ENCODE data around the gene INTS1. TPM values are rescaled to one million over a fixed set of nuclear protein-coding genes. Genes with fewer than 3 reads are reported as not detected.

Gene INTS1
- total RNA-seq, 1 experiment from 2014 or later, result 34.2 TPM

DNA sequence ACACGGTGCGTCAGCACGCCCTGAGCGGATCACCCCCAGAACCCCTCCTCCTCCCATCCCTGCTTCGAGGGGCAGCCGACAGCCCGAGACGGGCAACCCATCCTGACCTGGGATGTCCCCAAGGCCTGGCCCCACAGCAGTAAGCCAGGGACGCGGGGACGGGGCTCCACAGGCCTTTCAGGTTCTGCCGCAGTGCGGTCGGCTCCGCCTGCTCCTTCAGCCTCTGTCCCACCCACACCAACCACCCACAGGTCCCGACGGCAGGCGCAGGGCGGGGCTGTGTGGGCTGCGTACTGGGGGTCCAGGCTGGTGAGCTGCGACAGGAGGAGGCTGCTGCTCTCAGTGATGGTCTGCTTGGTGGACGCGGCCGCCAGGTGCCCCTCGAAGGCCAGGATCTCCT lies 16.7 kb downstream of the INTS1 start:
- H3K9me3 ChIP-seq, result no peaks in the 10 kb centered on the region
- peaks cover 10% of the 10 kb centered on the region for H3K36me3 ChIP-seq
- H3K4me3 ChIP-seq, result no peak overlapping the region
- H3K27me3 ChIP-seq, result no peaks in the 10 kb centered on the region
- DNase-seq, result no peak

GRCh38 chr7:1486571-1486970 lies 17.6 kb downstream of the INTS1 start:
- peaks cover 10% of the 10 kb centered on the region for H3K36me3 ChIP-seq
- H3K4me3 ChIP-seq, result no peak overlapping the region
- no peak for DNase-seq
- H3K9me3 ChIP-seq, result no peaks in the 10 kb centered on the region
- H3K27me3 ChIP-seq, result no peaks in the 10 kb centered on the region

- H3K36me3 ChIP-seq, result peaks cover 7% of the 10 kb centered on the region
- no peak overlapping the region for H3K4me3 ChIP-seq
- H3K9me3 ChIP-seq, result no peaks in the 10 kb centered on the region
- no peak for DNase-seq
- no peaks in the 10 kb centered on the region for H3K27me3 ChIP-seq
Measured at GRCh38 chr7:1485156-1485555, 19.0 kb downstream of the INTS1 start.

GRCh38 chr7:1484569-1484968 lies 19.6 kb downstream of the INTS1 start:
- Histone ChIP-seq H3K27me3 (no peaks in the 10 kb centered on the region), H3K9me3 (no peaks in the 10 kb centered on the region), H3K4me3 (no peak overlapping the region), H3K36me3 (peaks cover 7% of the 10 kb centered on the region)
- DNase-seq, result no peak

GRCh38 chr7:1483536-1484505 lies 20.4 kb downstream of the INTS1 start:
- no peaks in the 10 kb centered on the region for H3K9me3 ChIP-seq
- H3K4me3 ChIP-seq, result no peak overlapping the region
- DNase-seq, result no peak
- H3K27me3 ChIP-seq, result no peaks in the 10 kb centered on the region
- peaks cover 7% of the 10 kb centered on the region for H3K36me3 ChIP-seq

- Histone ChIP-seq H3K4me3 (no peak overlapping the region), H3K9me3 (no peaks in the 10 kb centered on the region), H3K36me3 (peaks cover 7% of the 10 kb centered on the region), H3K27me3 (no peaks in the 10 kb centered on the region)
- DNase-seq, result no peak
Measured at GRCh38 chr7:1483079-1483478, 21.1 kb downstream of the INTS1 start.

- peaks cover 4% of the 10 kb centered on the region; the same call in 1 of the 2 replicates for H3K36me3 ChIP-seq
- H3K9me3 ChIP-seq, result no peaks in the 10 kb centered on the region
- H3K27me3 ChIP-seq, result no peaks in the 10 kb centered on the region
- no peak for DNase-seq
- H3K4me3 ChIP-seq, result no peak overlapping the region
Measured at GRCh38 chr7:1481300-1481699, 22.9 kb downstream of the INTS1 start.

GRCh38 chr7:1480670-1481069 lies 23.5 kb downstream of the INTS1 start:
- peaks cover 4% of the 10 kb centered on the region; the same call in 1 of the 2 replicates for H3K36me3 ChIP-seq
- no peak for DNase-seq
- no peak overlapping the region for H3K4me3 ChIP-seq
- no peaks in the 10 kb centered on the region for H3K27me3 ChIP-seq
- H3K9me3 ChIP-seq, result no peaks in the 10 kb centered on the region

GRCh38 chr7:1479287-1479686 lies 24.9 kb downstream of the INTS1 start:
- peaks cover 4% of the 10 kb centered on the region; the same call in 1 of the 2 replicates for H3K36me3 ChIP-seq
- no peaks in the 10 kb centered on the region for H3K27me3 ChIP-seq
- H3K9me3 ChIP-seq, result no peaks in the 10 kb centered on the region
- no peak overlapping the region for H3K4me3 ChIP-seq
- no peak for DNase-seq

GRCh38 chr7:1478480-1478879 lies 25.7 kb downstream of the INTS1 start:
- H3K27me3 ChIP-seq, result no peaks in the 10 kb centered on the region
- peaks cover 8% of the 10 kb centered on the region for H3K36me3 ChIP-seq
- DNase-seq, result no peak
- no peak overlapping the region for H3K4me3 ChIP-seq
- H3K9me3 ChIP-seq, result no peaks in the 10 kb centered on the region

DNA sequence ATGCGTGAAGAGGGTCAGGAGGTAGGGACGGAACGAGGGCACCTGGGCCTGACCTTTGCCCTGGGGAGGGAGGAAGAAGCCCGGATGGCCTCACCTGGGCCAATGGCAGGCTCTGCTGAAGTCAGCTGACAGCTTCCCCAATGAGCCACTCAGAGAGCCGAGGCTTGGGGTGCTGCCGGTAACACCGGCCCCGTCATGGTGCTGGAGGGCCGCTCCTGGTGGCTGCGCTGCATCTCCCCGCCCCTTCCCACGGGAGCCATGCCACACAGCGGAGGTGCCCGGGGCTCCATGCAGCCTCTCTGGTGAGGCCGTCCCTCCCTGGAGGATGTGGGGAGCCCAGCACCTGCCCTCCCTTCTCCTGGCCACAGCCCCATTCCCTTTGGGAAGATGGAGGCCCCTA lies 27.3 kb downstream of the INTS1 start:
- Histone ChIP-seq H3K36me3 (peaks cover 8% of the 10 kb centered on the region), H3K4me3 (no peak overlapping the region), H3K27me3 (no peaks in the 10 kb centered on the region), H3K9me3 (no peaks in the 10 kb centered on the region)
- no peak for DNase-seq

- DNase-seq, result no peak
- no peaks in the 10 kb centered on the region for H3K27me3 ChIP-seq
- H3K9me3 ChIP-seq, result no peaks in the 10 kb centered on the region
- peaks cover 8% of the 10 kb centered on the region for H3K36me3 ChIP-seq
- H3K4me3 ChIP-seq, result no peak overlapping the region
Measured at GRCh38 chr7:1475991-1476390, 28.2 kb downstream of the INTS1 start.

DNA sequence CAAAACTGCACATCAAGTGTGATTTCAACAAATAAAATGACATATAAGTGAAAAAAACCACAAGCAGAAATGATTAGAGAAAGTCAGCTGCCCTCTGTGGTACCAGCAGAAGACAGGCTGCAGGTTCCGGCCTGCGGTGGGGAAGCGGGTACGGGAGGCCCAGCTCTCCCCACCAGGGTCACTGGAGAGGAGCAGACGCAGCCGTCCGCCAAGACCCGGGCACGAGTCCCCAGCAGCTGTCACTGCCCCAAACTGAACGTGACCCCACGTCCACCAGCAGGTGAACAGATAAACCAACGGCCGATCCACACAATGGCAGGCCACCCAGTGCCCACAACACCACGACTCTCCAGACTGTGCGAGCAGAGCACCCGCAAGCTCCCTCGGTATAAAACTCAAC lies 28.8 kb downstream of the INTS1 start:
- H3K27me3 ChIP-seq, result no peaks in the 10 kb centered on the region
- no peak for DNase-seq
- no peak overlapping the region for H3K4me3 ChIP-seq
- no peaks in the 10 kb centered on the region for H3K9me3 ChIP-seq
- H3K36me3 ChIP-seq, result peaks cover 8% of the 10 kb centered on the region

- Histone ChIP-seq H3K9me3 (no peaks in the 10 kb centered on the region), H3K36me3 (peaks cover 10% of the 10 kb centered on the region), H3K4me3 (no peak overlapping the region), H3K27me3 (no peaks in the 10 kb centered on the region)
- DNase-seq, result no peak
Measured at GRCh38 chr7:1474736-1475135, 29.5 kb downstream of the INTS1 start.

- Histone ChIP-seq H3K27me3 (no peaks in the 10 kb centered on the region), H3K36me3 (peaks cover 10% of the 10 kb centered on the region), H3K4me3 (no peak overlapping the region), H3K9me3 (no peaks in the 10 kb centered on the region)
- peak; percentile 77 for DNase-seq
Measured at GRCh38 chr7:1473864-1474512, 30.2 kb downstream of the INTS1 start.

DNA sequence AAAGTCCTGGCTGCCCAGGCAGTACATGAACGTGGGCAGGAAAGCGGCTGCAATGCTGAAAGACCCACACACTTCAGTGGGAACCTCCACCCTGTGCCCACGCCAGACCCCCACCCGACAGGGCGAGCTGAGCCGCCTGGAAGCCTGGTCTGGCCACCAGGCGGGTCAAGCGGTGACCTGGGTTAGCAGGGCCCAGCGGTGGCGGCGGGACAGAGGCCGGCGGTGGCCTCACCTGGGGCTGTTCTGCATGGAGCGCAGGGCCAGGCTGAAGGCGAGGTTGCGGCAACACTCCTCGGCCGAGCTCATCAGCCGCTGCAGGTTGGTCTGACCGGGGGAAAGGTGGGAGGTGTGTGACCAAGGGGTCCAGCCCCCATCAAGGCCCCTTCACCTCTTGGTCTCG lies 33.3 kb downstream of the INTS1 start:
- no peaks in the 10 kb centered on the region for H3K27me3 ChIP-seq
- no peak for DNase-seq
- peaks cover 10% of the 10 kb centered on the region for H3K36me3 ChIP-seq
- H3K4me3 ChIP-seq, result no peak overlapping the region
- no peaks in the 10 kb centered on the region for H3K9me3 ChIP-seq

GRCh38 chr7:1468643-1469298 lies 35.4 kb downstream of the INTS1 start:
- H3K27me3 ChIP-seq, result no peaks in the 10 kb centered on the region
- no peak overlapping the region for H3K4me3 ChIP-seq
- no peak for DNase-seq
- peaks cover 7% of the 10 kb centered on the region for H3K36me3 ChIP-seq
- no peaks in the 10 kb centered on the region for H3K9me3 ChIP-seq

Data from MG63 (cell line).